NCI-H2227 treated with DMSO at 0.1 percent for 48 hours (cell line): Measurements from ENCODE around the gene IL34.
A peak's percentile ranks its signal among the peaks of the same experiment; 100 is the strongest.
"Not testable (repeated sequence)": the region's sequence is repeated elsewhere in the genome, so short reads cannot be mapped to it uniquely, and the experiment has no call there.

Experiments
- DNase-seq: peaks from one replicate; lab custom pipeline; 2025; lab: John Stamatoyannopoulos, UW

Gene IL34

DNA sequence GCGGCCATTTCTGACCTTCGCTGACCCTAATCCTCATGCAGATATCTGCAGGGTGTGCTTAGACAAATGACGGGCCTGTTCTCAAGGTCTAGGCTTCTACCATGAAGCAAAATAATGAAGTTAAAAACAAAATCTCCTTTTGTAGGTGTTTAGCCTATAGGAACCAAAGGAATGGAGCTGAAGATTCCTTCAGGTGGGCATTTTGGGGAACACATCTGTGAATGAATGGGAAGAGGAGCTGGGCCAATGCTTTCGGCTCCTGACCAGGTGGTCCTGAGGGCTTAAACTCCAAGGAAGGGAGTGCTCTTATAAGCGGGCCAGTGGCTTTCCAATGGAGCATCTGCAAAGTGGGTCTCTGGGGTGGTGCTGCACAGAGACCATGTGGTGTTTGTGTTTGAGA, 14.1 kb upstream of the IL34 start:
- DNase-seq, result no peak

DNA sequence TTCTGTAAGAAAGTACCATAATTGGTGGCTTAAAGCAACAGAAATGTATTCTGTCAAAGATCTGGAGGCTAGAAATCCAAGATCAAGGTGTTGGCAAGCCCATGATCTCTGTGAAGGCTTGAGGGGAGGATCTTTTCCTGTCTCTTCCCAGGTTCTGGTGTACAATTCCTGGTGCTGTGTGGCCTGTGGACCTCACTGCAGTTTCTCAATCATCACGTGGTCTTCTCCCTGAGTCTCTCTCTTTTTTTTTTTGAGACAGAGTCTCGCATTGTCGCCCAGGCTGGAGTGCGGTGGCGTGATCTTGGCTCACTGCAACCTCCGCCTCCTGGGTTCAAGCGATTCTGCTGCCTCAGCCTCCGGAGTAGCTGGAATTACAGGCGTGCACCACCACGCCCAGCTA, 12.7 kb upstream of the IL34 start:
- DNase-seq, result not testable (repeated sequence)

- no peak for DNase-seq
Observed at GRCh38 chr16:70634861-70635260, 11.5 kb upstream of the IL34 start.

GRCh38 chr16:70635336-70636016, 10.9 kb upstream of the IL34 start:
- no peak for DNase-seq

- no peak for DNase-seq
Observed at GRCh38 chr16:70638814-70639792, 7.3 kb upstream of the IL34 start.

DNA sequence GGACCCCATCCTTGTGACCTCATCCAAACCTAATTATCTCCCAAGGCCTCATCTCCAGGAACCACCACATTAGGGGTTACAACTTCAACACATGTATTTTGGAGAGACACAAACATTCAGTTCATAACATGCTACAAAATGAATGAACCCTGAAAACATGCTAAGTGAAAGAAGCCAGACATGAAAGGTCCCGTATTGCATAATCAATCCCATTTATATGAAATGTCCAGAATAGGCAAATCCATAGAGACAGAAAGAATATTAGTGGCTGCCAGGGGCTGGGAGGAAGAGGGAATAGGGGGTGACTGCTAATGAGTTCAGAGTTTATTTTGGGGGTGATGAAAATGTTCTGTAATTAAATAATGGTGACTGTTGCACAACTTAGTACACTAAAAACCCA, 3.7 kb upstream of the IL34 start:
- DNase-seq, result no peak

GRCh38 chr16:70643264-70643663, 3.1 kb upstream of the IL34 start:
- DNase-seq, result not testable (repeated sequence)

- no peak for DNase-seq
Observed at GRCh38 chr16:70644763-70645597, 1.4 kb upstream of the IL34 start.

- DNase-seq, result no peak
Observed at GRCh38 chr16:70647441-70648359, 1.3 kb downstream of the IL34 start.

DNA sequence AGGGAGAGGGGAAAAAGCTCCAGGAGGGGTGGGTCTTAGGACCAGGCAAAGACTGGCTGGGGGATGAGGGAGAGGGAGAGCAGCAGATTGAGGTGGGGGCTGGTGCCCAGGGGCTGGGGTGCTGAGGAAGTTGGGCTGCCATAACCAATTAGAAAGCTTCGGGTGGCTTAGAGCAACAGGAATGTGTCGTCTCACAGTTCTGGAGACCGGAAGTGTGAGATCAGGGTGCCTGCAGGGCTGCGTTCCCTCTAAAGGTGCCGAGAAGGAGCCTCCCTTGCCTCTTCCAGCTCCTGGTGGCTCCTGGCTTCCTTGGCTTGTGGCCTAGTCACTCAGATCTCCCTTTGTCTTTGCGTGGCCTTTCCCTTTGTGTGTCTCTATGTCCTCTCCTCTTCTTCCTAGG, 2.2 kb downstream of the IL34 start:
- DNase-seq, result no peak

DNA sequence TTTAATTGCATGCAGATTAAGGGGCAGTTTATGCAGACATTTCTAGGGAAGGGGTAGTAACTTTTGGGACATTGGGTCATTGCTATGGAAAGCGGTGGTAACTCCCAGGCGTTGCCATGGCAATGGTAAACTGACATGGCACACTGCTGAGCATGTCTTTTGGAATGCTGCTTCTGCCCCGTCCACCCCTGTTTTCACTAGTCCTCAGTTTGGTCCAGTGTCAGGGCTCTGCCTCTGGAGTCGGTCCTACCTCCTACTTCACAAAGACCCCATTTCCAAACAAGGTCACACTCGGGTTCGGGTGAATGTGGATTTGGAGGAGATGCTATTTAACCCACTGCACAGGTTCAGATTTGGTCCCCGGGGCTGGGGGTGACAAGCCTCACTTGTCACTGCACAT, 2.9 kb downstream of the IL34 start:
- DNase-seq, result no peak

GRCh38 chr16:70650216-70650615, 3.9 kb downstream of the IL34 start:
- no peak for DNase-seq

- no peak for DNase-seq
Observed at GRCh38 chr16:70651524-70651923, 5.2 kb downstream of the IL34 start.

DNA sequence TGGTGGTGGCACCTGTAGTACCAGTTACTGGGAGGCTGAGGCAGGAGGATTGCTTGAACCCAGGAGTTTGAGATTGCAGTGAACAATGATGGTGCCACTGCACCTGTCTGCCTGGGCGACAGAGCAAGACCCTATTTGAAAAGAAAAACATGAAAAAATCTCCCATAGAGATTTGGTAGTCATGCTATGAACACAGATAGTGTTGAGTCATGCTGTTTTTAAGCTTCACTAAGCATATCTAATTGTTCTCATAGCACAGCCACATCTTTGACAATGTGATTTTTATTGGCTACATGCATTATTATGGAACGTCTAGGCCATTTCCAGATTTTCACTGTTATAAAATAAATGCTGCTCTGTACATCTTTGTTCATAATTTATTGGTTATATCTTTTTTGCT, 6.0 kb downstream of the IL34 start:
- DNase-seq, result no peak

- no peak for DNase-seq
Observed at GRCh38 chr16:70653406-70653805, 7.0 kb downstream of the IL34 start.

GRCh38 chr16:70653809-70654771, 7.7 kb downstream of the IL34 start:
- DNase-seq, result peak; percentile 71

- DNase-seq, result no peak
Observed at GRCh38 chr16:70656065-70656711, 9.8 kb downstream of the IL34 start.

DNA sequence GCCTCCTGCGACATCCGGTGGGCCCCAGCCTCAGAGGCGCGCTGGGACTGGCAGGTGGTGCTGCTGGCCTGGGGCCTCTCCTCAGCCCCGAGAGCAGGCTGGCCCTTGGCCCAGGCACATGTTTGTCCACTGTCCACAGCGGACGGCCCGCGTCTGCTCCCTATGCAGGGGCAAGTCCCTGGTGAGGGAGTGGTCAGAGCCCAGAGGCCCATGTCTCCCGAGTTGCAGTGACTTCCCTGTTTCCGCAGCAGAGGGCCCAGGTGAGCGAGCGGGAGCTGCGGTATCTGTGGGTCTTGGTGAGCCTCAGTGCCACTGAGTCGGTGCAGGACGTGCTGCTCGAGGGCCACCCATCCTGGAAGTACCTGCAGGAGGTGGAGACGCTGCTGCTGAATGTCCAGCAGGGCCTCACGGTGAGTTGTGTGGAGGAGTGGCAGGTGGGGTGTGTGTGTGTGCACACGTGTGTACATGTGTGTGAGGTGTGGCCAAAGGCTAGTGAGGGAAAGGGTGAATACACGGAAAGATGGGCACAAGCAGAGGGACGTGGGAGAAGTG, 10.4 kb downstream of the IL34 start:
- DNase-seq, result no peak

DNA sequence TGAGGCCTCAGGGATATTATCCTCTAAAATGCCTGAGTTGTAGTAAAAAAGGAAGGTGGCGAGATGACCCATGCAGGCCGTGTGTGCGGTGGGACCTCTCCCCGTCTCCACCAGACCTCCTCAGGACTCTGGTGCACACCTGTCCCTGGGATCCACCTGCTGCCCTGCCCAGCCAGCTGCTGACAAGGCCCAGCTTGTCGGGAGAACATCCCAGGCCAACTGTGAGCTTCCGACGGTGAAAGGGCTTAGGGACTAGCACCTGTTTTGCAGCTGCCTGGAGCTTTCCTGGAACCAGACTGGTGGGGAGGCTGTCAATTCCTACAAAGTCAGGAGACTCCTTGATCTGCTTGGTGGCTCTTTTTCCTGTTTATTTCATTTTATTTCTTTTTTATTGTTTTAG, 11.6 kb downstream of the IL34 start:
- no peak for DNase-seq
